Eye (tissue), 1 donor: Measurements from ENCODE around the gene ATG16L2.

Experiments used
- DNase-seq: peaks from one replicate; pipeline ENCODE4 v3.0.0-alpha.2; 2015

ATG16L2 gene

GRCh38 chr11:72814286-72815109 is at the start of gene ATG16L2:
ATG16L2 (plus strand) TSS chr11:72814411; CDS start chr11:72814446, 35 bp downstream.
- peak; percentile 92 for DNase-seq

GRCh38 chr11:72764503-72764902 is 49.7 kb upstream of the ATG16L2 start:
- no peak for DNase-seq

GRCh38 chr11:72766152-72766902 is 47.9 kb upstream of the ATG16L2 start:
- no peak for DNase-seq

GRCh38 chr11:72767203-72768062 is 46.8 kb upstream of the ATG16L2 start:
- DNase-seq = no peak

- DNase-seq = no peak
These were observed 45.6 kb upstream of the ATG16L2 start for GRCh38 chr11:72768581-72768980.

GRCh38 chr11:72769680-72770079 is 44.5 kb upstream of the ATG16L2 start:
- DNase-seq = no peak

GRCh38 chr11:72770799-72771198 is 43.4 kb upstream of the ATG16L2 start:
- no peak for DNase-seq

GRCh38 chr11:72771507-72771906 is 42.7 kb upstream of the ATG16L2 start:
- no peak for DNase-seq

GRCh38 chr11:72772059-72772458 is 42.2 kb upstream of the ATG16L2 start:
- DNase-seq = no peak

- DNase-seq = peak; percentile 85
These were observed 40.9 kb upstream of the ATG16L2 start for GRCh38 chr11:72773291-72773690.

GRCh38 chr11:72773696-72774095 is 40.5 kb upstream of the ATG16L2 start:
- no peak for DNase-seq

- DNase-seq = no peak
These were observed 39.7 kb upstream of the ATG16L2 start for GRCh38 chr11:72774499-72774898.

GRCh38 chr11:72775288-72776110 is 38.7 kb upstream of the ATG16L2 start:
- DNase-seq = no peak

- no peak for DNase-seq
These were observed 37.9 kb upstream of the ATG16L2 start for GRCh38 chr11:72776117-72776843.

GRCh38 chr11:72776844-72777754 is 37.1 kb upstream of the ATG16L2 start:
- no peak for DNase-seq

- no peak for DNase-seq
These were observed 36.4 kb upstream of the ATG16L2 start for GRCh38 chr11:72777755-72778278.

GRCh38 chr11:72778535-72779494 is 35.4 kb upstream of the ATG16L2 start:
- no peak for DNase-seq

GRCh38 chr11:72779495-72780128 is 34.6 kb upstream of the ATG16L2 start:
- DNase-seq = no peak
